Kidney epithelial cell (primary cell): ENCODE data around the gene CMYA5. TPM values are rescaled to one million over a fixed set of nuclear protein-coding genes. Genes with fewer than 3 reads are reported as not detected.
"Not testable (repeated sequence)": the region's sequence is repeated elsewhere in the genome, so short reads cannot be mapped to it uniquely, and the experiment has no call there.

Experiments
- DNase-seq: peaks from one replicate; pipeline ENCODE4 v3.0.0-alpha.2; 2010; ENCODE audit warnings: low read depth
- H3K27me3 ChIP-seq: 2 replicates; pipeline ENCODE4 v1.6.0; 2011; ENCODE audit warnings: low read length; ENCODE audit not compliant: control insufficient read depth, insufficient read depth
- H3K36me3 ChIP-seq: 2 replicates; pipeline ENCODE4 v1.5.1; 2011; ENCODE audit warnings: low read length; ENCODE audit not compliant: control insufficient read depth, insufficient read depth
- H3K4me3 ChIP-seq: 2 replicates; pipeline ENCODE4 v1.5.1; 2011; ENCODE audit warnings: low read depth, mild to moderate bottlenecking, control low read depth, low read length
- CTCF ChIP-seq: IDR thresholded peaks from 2 replicates; pipeline ENCODE4 v1.5.1; 2011; ENCODE audit warnings: mild to moderate bottlenecking, moderate library complexity, low read length, control low read depth, inconsistent platforms; ENCODE audit not compliant: insufficient read depth, poor library complexity, severe bottlenecking
- total RNA-seq: library from RNA; depleted of rRNA; stranded (reverse); fragments of >200 nt; gene quantifications from 2 replicates; pipeline ENCODE4 v1.2.3, GENCODE V29; 2015

CMYA5 gene
- total RNA-seq, 1 donor from 2014 or later = 0.96 TPM

- no peak for TF ChIP-seq CTCF
- no peaks in the 10 kb centered on the region for H3K27me3 ChIP-seq
- H3K4me3 ChIP-seq = no peak overlapping the region
- no peak for DNase-seq
- H3K36me3 ChIP-seq = no peaks in the 10 kb centered on the region
Measured at GRCh38 chr5:79704553-79704952, 14.9 kb downstream of the CMYA5 start.

GRCh38 chr5:79705632-79706031 lies 16.0 kb downstream of the CMYA5 start:
- no peak for DNase-seq
- no peaks in the 10 kb centered on the region for H3K36me3 ChIP-seq
- H3K27me3 ChIP-seq = no peaks in the 10 kb centered on the region
- no peak overlapping the region for H3K4me3 ChIP-seq
- no peak for TF ChIP-seq CTCF

GRCh38 chr5:79706317-79706716 lies 16.7 kb downstream of the CMYA5 start:
- H3K4me3 ChIP-seq, H3K36me3 ChIP-seq, H3K27me3 ChIP-seq, DNase-seq: not testable (repeated sequence)

GRCh38 chr5:79707535-79707934 lies 17.9 kb downstream of the CMYA5 start:
- Histone ChIP-seq H3K4me3 (no peak overlapping the region), H3K27me3 (no peaks in the 10 kb centered on the region)
- DNase-seq = no peak

GRCh38 chr5:79712741-79713140 lies 23.1 kb downstream of the CMYA5 start:
- H3K4me3 ChIP-seq = no peak overlapping the region
- H3K36me3 ChIP-seq = no peaks in the 10 kb centered on the region
- TF ChIP-seq CTCF = no peak
- DNase-seq = no peak
- no peaks in the 10 kb centered on the region for H3K27me3 ChIP-seq

More at GRCh38 chr5:79707535-79707934, 17.9 kb downstream of the CMYA5 start:
- no peak for TF ChIP-seq CTCF
- no peaks in the 10 kb centered on the region for H3K36me3 ChIP-seq

GRCh38 chr5:79713727-79714126 lies 24.1 kb downstream of the CMYA5 start:
- H3K27me3 ChIP-seq = no peaks in the 10 kb centered on the region
- no peak for TF ChIP-seq CTCF
- no peaks in the 10 kb centered on the region for H3K36me3 ChIP-seq
- no peak for DNase-seq
- H3K4me3 ChIP-seq = no peak overlapping the region

- TF ChIP-seq CTCF = no peak
- DNase-seq = no peak
- Histone ChIP-seq H3K36me3 (no peaks in the 10 kb centered on the region), H3K27me3 (no peaks in the 10 kb centered on the region), H3K4me3 (no peak overlapping the region)
Measured at GRCh38 chr5:79716839-79717238, 27.2 kb downstream of the CMYA5 start.
